HepG2 (cell line): ENCODE measurements around the gene TUBE1. TPM values are rescaled to one million over a fixed set of nuclear protein-coding genes. Genes with fewer than 3 reads are reported as not detected.

Experiments used
- ATF3 ChIP-seq: sonication (generic); formaldehyde crosslinking; IDR thresholded peaks from 2 replicates; pipeline ENCODE4 v1.4.0; 2020; ENCODE audit warnings: missing genetic modification reagents
- CC2D1A ChIP-seq: sonication (generic); formaldehyde crosslinking; IDR thresholded peaks from 2 replicates; pipeline ENCODE4 v1.8.1; 2023; ENCODE audit warnings: mild to moderate bottlenecking, missing genetic modification reagents
- CTCF ChIP-seq: sonication (generic); formaldehyde crosslinking; IDR thresholded peaks from 2 replicates; pipeline ENCODE4 v1.5.0; 2020; ENCODE audit warnings: mild to moderate bottlenecking, missing genetic modification reagents, moderate library complexity
- FOSL2 ChIP-seq: sonication (generic); formaldehyde crosslinking; IDR thresholded peaks from 2 replicates; pipeline ENCODE4 v1.4.0; 2020; ENCODE audit warnings: missing genetic modification reagents
- HMGXB4 ChIP-seq, 2 experiments: sonication (generic) in 1 of 2; formaldehyde crosslinking in 1 of 2; IDR thresholded peaks; 2 replicates each; pipeline versions ENCODE4 v1.4.0 to v1.6.1; 2018 to 2020; ENCODE audit warnings: missing genetic modification reagents in 2 of 2, borderline replicate concordance in 1 of 2, low read depth in 1 of 2, mild to moderate bottlenecking in 1 of 2, missing biosample characterization in 1 of 2
- HOXA3 ChIP-seq: sonication (generic); formaldehyde crosslinking; IDR thresholded peaks from 2 replicates; pipeline ENCODE4 v1.5.0; 2020; ENCODE audit warnings: missing genetic modification reagents
- KLF11 ChIP-seq: IDR thresholded peaks from 2 replicates; pipeline ENCODE4 v1.6.1; 2016; ENCODE audit warnings: missing compliant biosample characterization
- MTF2 ChIP-seq: sonication (generic); formaldehyde crosslinking; IDR thresholded peaks from 2 replicates; pipeline ENCODE4 v1.5.0; 2020; ENCODE audit warnings: missing genetic modification reagents, borderline replicate concordance
- POGZ ChIP-seq: sonication (generic); formaldehyde crosslinking; IDR thresholded peaks from 2 replicates; pipeline ENCODE4 v1.4.0; 2020; ENCODE audit warnings: mild to moderate bottlenecking, missing genetic modification reagents
- SMC3 ChIP-seq: IDR thresholded peaks from 2 replicates; pipeline ENCODE4 v1.6.1; 2011; ENCODE audit warnings: low read length, improper control_type of control experiment
- SP2 ChIP-seq: sonication (generic); formaldehyde crosslinking; IDR thresholded peaks from 2 replicates; pipeline ENCODE4 v1.5.1; 2020; ENCODE audit warnings: mild to moderate bottlenecking, missing genetic modification reagents
- ZBTB40 ChIP-seq, 2 experiments: fragments of 450-650 bp in 1 of 2; sonication (generic) in 1 of 2; formaldehyde crosslinking in 1 of 2; IDR thresholded peaks; 2 replicates each; pipeline versions ENCODE4 v1.6.1 to v1.8.0; 2016 to 2022; ENCODE audit warnings: antibody characterized with exemption in 1 of 2, mild to moderate bottlenecking in 1 of 2, missing genetic modification reagents in 1 of 2
- ZFX ChIP-seq: sonication (generic); formaldehyde crosslinking; IDR thresholded peaks from 2 replicates; pipeline ENCODE4 v1.4.0; 2020; ENCODE audit warnings: mild to moderate bottlenecking, low read depth, missing genetic modification reagents, moderate library complexity
- polyA plus RNA-seq, 8 experiments: library from polyadenylated mRNA; depleted of rRNA in 3 of 8; stranded (reverse) in 7 of 8; unstranded in 1 of 8; fragments of >200 nt; fragmentation: Illumina TruSeq in 4 of 8; extraction: Trizol in 4 of 8; gene quantifications; 2 replicates each; pipeline versions ENCODE4 v1.2.1 to v1.2.3, GENCODE V29; 2011 to 2016; ENCODE audit warnings: low read depth in 4 of 8, missing spikeins in 1 of 8, mixed read lengths in 1 of 8; ENCODE audit not compliant: insufficient read depth in 1 of 8
- total RNA-seq, 5 experiments: library from RNA; depleted of rRNA; stranded (reverse); fragments of >200 nt; fragmentation: Illumina TruSeq; extraction: Trizol; gene quantifications; 2 replicates each; pipeline ENCODE4 v1.2.3, GENCODE V29; 2016; ENCODE audit warnings: low read depth in 1 of 5

TUBE1 gene
- total and polyA plus RNA-seq, 2 of the 13 experiments (the other 11 are each of a cell fraction or from before 2014, with no cell fraction given): 17.3 to 22.6 TPM

GRCh38 chr6:112029045-112029822, 58.0 kb downstream of the TUBE1 start (continued):
- TF ChIP-seq CTCF (CRISPR knock-in tag) (peak; percentile 81), SMC3 (peak; percentile 81), HMGXB4 (CRISPR knock-in tag; IDR thresholded peaks at IDR 0.05; ENCODE audit: borderline replicate concordance in 1 of 2, low read depth in 1 of 2) (peak; percentile 22 to 40; a peak in 1 of 4 replicates), ATF3 (CRISPR knock-in tag) (no peak), ZFX (peak; percentile 29; the same call in 1 of the 2 replicates), FOSL2 (CRISPR knock-in tag) (0 out of 2 replicates have a peak, but pooled peaks have one; percentile 17), HOXA3 (CRISPR knock-in tag) (peak; percentile 51; the same call in 1 of the 2 replicates), POGZ (CRISPR knock-in tag) (peak; percentile 22; the same call in 1 of the 2 replicates), CC2D1A (CRISPR knock-in tag) (0 out of 2 replicates have a peak, but pooled peaks have one; percentile 27), KLF11 (CRISPR knock-in tag) (no peak), SP2 (CRISPR knock-in tag) (no peak), ZBTB40 (IDR thresholded peaks at IDR 0.05) (no peak), ZBTB40 (CRISPR knock-in tag; IDR thresholded peaks at IDR 0.05) (no peak), MTF2 (CRISPR knock-in tag) (no peak)
